B cell (primary cell): ENCODE data around the gene RALGAPA2. TPM values are rescaled to one million over a fixed set of nuclear protein-coding genes. Genes with fewer than 3 reads are reported as not detected.

ENCODE experiments used
- ATAC-seq: fragments of 200-7000 bp; cut with Tn5 transposase; one replicate; pipeline ENCODE4 v1.10.0; 2021; ENCODE audit warnings: low read depth, mild to moderate bottlenecking, moderate number of reproducible peaks, moderate library complexity
- CTCF ChIA-PET: fragments of 350-600 bp; sonication (Branson Sonifier 250); formaldehyde crosslinking; loops from one replicate; lab custom pipeline; 2021; ENCODE audit warnings: antibody characterized with exemption, inconsistent platforms; lab: Charles Lee
- POLR2A ChIA-PET: fragments of 350-600 bp; sonication (Branson Sonifier 250); formaldehyde crosslinking; loops from one replicate; lab custom pipeline; 2021; ENCODE audit warnings: antibody characterized with exemption; lab: Charles Lee
- DNase-seq: peaks from one replicate; pipeline ENCODE4 v3.0.0; 2013
- H2AFZ ChIP-seq: 2 replicates; pipeline ENCODE4 v1.6.1; 2012; ENCODE audit warnings: mild to moderate bottlenecking, low read depth, low read length; ENCODE audit not compliant: insufficient read depth, poor library complexity, severe bottlenecking
- H3K27ac ChIP-seq, 2 donors: 1 replicate in 1 of 2; 2 replicates in 1 of 2; pipeline ENCODE4 v1.5.1; 2012 to 2013; ENCODE audit warnings: low read length in 2 of 2, mild to moderate bottlenecking in 2 of 2, moderate library complexity in 1 of 2
- H3K27me3 ChIP-seq, 4 experiments: fragments of 200-600 bp in 1 of 4; sonication (generic) in 1 of 4; replicated peaks in 1 of 4; 1 replicate in 2 of 4; 2 replicates in 2 of 4; pipeline versions ENCODE4 v1.6.1 to v1.7.0; 2013 to 2016; ENCODE audit warnings: low read length in 3 of 4, mild to moderate bottlenecking in 2 of 4, mixed read lengths in 1 of 4, moderate library complexity in 1 of 4; ENCODE audit not compliant: insufficient read depth in 4 of 4, control insufficient read depth in 3 of 4; ENCODE audit errors: control extremely low read depth in 1 of 4
- H3K36me3 ChIP-seq, 2 experiments: replicated peaks in 1 of 2; 1 replicate in 1 of 2; 2 replicates in 1 of 2; pipeline versions ENCODE4 v1.6.1 to v1.7.1; 2013; ENCODE audit warnings: low read length in 1 of 2; ENCODE audit not compliant: insufficient read depth in 2 of 2, control insufficient read depth in 1 of 2; ENCODE audit errors: control extremely low read depth in 1 of 2, extremely low read depth in 1 of 2
- H3K4me1 ChIP-seq, 2 donors: fragments of 200-600 bp in 1 of 2; sonication (generic) in 1 of 2; 1 replicate in 1 of 2; 2 replicates in 1 of 2; pipeline versions ENCODE4 v1.5.1 to v1.6.1; 2013 to 2017; ENCODE audit warnings: low read length in 2 of 2; ENCODE audit not compliant: control insufficient read depth in 2 of 2, insufficient read depth in 2 of 2
- H3K4me2 ChIP-seq: replicated peaks from 2 replicates; pipeline ENCODE3; 2012; ENCODE audit warnings: mild to moderate bottlenecking, low read depth, low read length; ENCODE audit not compliant: poor library complexity, severe bottlenecking
- H3K4me3 ChIP-seq, 5 experiments: fragments of 200-600 bp in 1 of 5; sonication (generic) in 1 of 5; 1 replicate in 3 of 5; 2 replicates in 2 of 5; pipeline versions ENCODE4 v1.5.1 to v1.7.0; 2011 to 2016; ENCODE audit warnings: low read length in 4 of 5, mild to moderate bottlenecking in 4 of 5, low read depth in 2 of 5, control low read depth in 1 of 5, moderate library complexity in 1 of 5; ENCODE audit not compliant: insufficient read depth in 1 of 5; ENCODE audit errors: control extremely low read depth in 1 of 5, extremely low read depth in 1 of 5
- H3K79me2 ChIP-seq: fragments of 200-600 bp; sonication (generic); one replicate; pipeline ENCODE4 v1.6.0; 2016; ENCODE audit warnings: low read length; ENCODE audit not compliant: control insufficient read depth, insufficient read depth
- H3K9ac ChIP-seq: fragments of 200-600 bp; sonication (generic); 2 replicates; pipeline ENCODE4 v1.6.1; 2017; ENCODE audit warnings: mild to moderate bottlenecking, low read length, moderate library complexity
- H3K9me3 ChIP-seq, 3 donors: one replicate each; pipeline versions ENCODE4 v1.6.1 to v1.7.1; 2013; ENCODE audit warnings: low read length in 2 of 3; ENCODE audit not compliant: control insufficient read depth in 2 of 3, insufficient read depth in 1 of 3; ENCODE audit errors: control extremely low read depth in 1 of 3
- H4K20me1 ChIP-seq: 2 replicates; pipeline ENCODE4 v1.6.0; 2012; ENCODE audit warnings: mild to moderate bottlenecking, low read length; ENCODE audit not compliant: insufficient read depth, control insufficient read depth, poor library complexity, severe bottlenecking
- H3K27ac Mint-ChIP-seq: one replicate; pipeline ENCODE4 v1.8.0; 2021; ENCODE audit warnings: mixed read lengths
- H3K27me3 Mint-ChIP-seq: one replicate; pipeline ENCODE4 v1.8.0; 2021; ENCODE audit warnings: mixed read lengths
- H3K4me1 Mint-ChIP-seq: one replicate; pipeline ENCODE4 v1.8.0; 2021; ENCODE audit warnings: mixed read lengths
- H3K4me3 Mint-ChIP-seq: one replicate; pipeline ENCODE4 v1.8.0; 2021; ENCODE audit warnings: mixed read lengths
- H3K9me3 Mint-ChIP-seq: one replicate; pipeline ENCODE4 v1.8.0; 2022; ENCODE audit warnings: mixed read lengths; ENCODE audit not compliant: insufficient read depth
- CTCF ChIP-seq: fragments of 200-600 bp; IDR thresholded peaks from one replicate; pipeline ENCODE4 v1.8.0; 2022; ENCODE audit warnings: antibody characterized with exemption, mild to moderate bottlenecking
- EZH2 ChIP-seq: IDR thresholded peaks from 2 replicates; pipeline ENCODE4 v1.6.1; 2012; ENCODE audit warnings: borderline replicate concordance, low read depth, mild to moderate bottlenecking, moderate library complexity, low read length; ENCODE audit not compliant: insufficient read depth, poor library complexity, severe bottlenecking
- WGBS: methylation state at CpG from one replicate; pipeline ENCODE4 v1.1.5; 2013; ENCODE audit warnings: missing lambda C conversion rate; ENCODE audit not compliant: insufficient coverage; 5-methylcytosine and 5-hydroxymethylcytosine counted together
- intact Hi-C: fragments of 100-400 bp; cut with micrococcal nuclease; formaldehyde crosslinking; loops from one replicate; pipeline ENCODE4 v1.10.0; 2022
- polyA plus RNA-seq: library from polyadenylated mRNA; depleted of rRNA; stranded (reverse); fragments of >200 nt; gene quantifications from 2 replicates; pipeline ENCODE4 v1.2.3, GENCODE V29; 2012
- total RNA-seq, 2 donors: library from RNA; stranded (reverse); fragments of 120-200 nt in 1 of 2; gene quantifications; 1 replicate in 1 of 2; 2 replicates in 1 of 2; pipeline versions ENCODE4 v1.2.3 to v1.2.4, GENCODE V29; 2013 to 2022

RALGAPA2 gene
- total and polyA plus RNA-seq, 2 donors (not counting 1 experiment from before 2014, with no cell fraction given) = 6.4 to 33.1 TPM

GRCh38 chr20:20501128-20501527, 211.3 kb downstream of the RALGAPA2 start:
- TF ChIP-seq EZH2 (no peak), CTCF (no peak)
- POLR2A ChIA-PET = no interaction called here
- Mint-ChIP-seq H3K4me1 (peaks cover 4% of the 10 kb centered on the region), H3K27me3 (no peaks in the 10 kb centered on the region), H3K9me3 (no peaks in the 10 kb centered on the region), H3K27ac (no peak overlapping the region), H3K4me3 (no peak overlapping the region)
- peaks cover 23 to 41% of the 10 kb centered on the region in 2 experiments for H3K36me3 ChIP-seq
- no peak overlapping the region for H3K4me3 ChIP-seq
- no peak overlapping the region for H3K9ac ChIP-seq
- H3K9me3 ChIP-seq = peaks cover 0 to 1% (median 0%) of the 10 kb centered on the region in 3 donors
- H3K4me2 ChIP-seq = no peak overlapping the region
- H3K27ac ChIP-seq = no peak overlapping the region
- H2AFZ ChIP-seq = no peak overlapping the region
- 100% methylated on average over 1 of the region's 2 CpGs for WGBS
- intact Hi-C loops = no loop called here
- CTCF ChIA-PET = no interaction called here
- ATAC-seq (no peak), DNase-seq (no peak)
- no peaks in the 10 kb centered on the region for H3K27me3 ChIP-seq
- H4K20me1 ChIP-seq = no peaks in the 10 kb centered on the region
- no peaks in the 10 kb centered on the region for H3K4me1 ChIP-seq
- H3K79me2 ChIP-seq = no peaks in the 10 kb centered on the region

GRCh38 chr20:20500312-20500711, 212.1 kb downstream of the RALGAPA2 start:
- intact Hi-C loops = no loop called here
- Histone ChIP-seq H3K27ac (no peak overlapping the region), H3K79me2 (no peaks in the 10 kb centered on the region), H3K36me3 (peaks cover 24 to 41% of the 10 kb centered on the region in 2 experiments), H3K4me2 (no peak overlapping the region), H3K9ac (no peak overlapping the region), H3K9me3 (peaks cover 0 to 1% (median 0%) of the 10 kb centered on the region in 3 donors), H2AFZ (no peak overlapping the region), H4K20me1 (no peaks in the 10 kb centered on the region), H3K4me3 (no peak overlapping the region), H3K4me1 (no peaks in the 10 kb centered on the region), H3K27me3 (no peaks in the 10 kb centered on the region)
- no peaks in the 10 kb centered on the region for H3K9me3 Mint-ChIP-seq
- no peaks in the 10 kb centered on the region for H3K27me3 Mint-ChIP-seq
- H3K4me3 Mint-ChIP-seq = no peak overlapping the region
- ATAC-seq (no peak), DNase-seq (no peak)
- TF ChIP-seq CTCF (no peak), EZH2 (no peak)
- no peak overlapping the region for H3K27ac Mint-ChIP-seq
- no peaks in the 10 kb centered on the region for H3K4me1 Mint-ChIP-seq
- ChIA-PET POLR2A (no interaction called here), CTCF (no interaction called here)
- no CpG with 5 or more reads among the region's 1 CpG for WGBS
